IgD-negative memory B cell (primary cell): Measurements from ENCODE around the gene TK2. TPM values are rescaled to one million over a fixed set of nuclear protein-coding genes. Genes with fewer than 3 reads are reported as not detected.
A peak's percentile ranks its signal among the peaks of the same experiment; 100 is the strongest.

Experiments used
- H3K27ac Mint-ChIP-seq, 3 donors: one replicate each; pipeline ENCODE4 v1.8.0; 2020 to 2022; ENCODE audit warnings: mild to moderate bottlenecking in 3 of 3, mixed read lengths in 3 of 3, moderate library complexity in 1 of 3
- H3K27me3 Mint-ChIP-seq: one replicate; pipeline ENCODE4 v1.8.0; 2021; ENCODE audit warnings: mixed read lengths
- H3K36me3 Mint-ChIP-seq: one replicate; pipeline ENCODE4 v1.8.0; 2020; ENCODE audit warnings: mild to moderate bottlenecking, mixed read lengths
- H3K4me1 Mint-ChIP-seq, 3 donors: one replicate each; pipeline ENCODE4 v1.8.0; 2020 to 2022; ENCODE audit warnings: mixed read lengths in 3 of 3, mild to moderate bottlenecking in 1 of 3
- H3K4me3 Mint-ChIP-seq, 4 donors: one replicate each; pipeline ENCODE4 v1.8.0; 2020 to 2022; ENCODE audit warnings: mild to moderate bottlenecking in 4 of 4, mixed read lengths in 4 of 4, moderate library complexity in 3 of 4
- H3K9me3 Mint-ChIP-seq, 3 donors: one replicate each; pipeline ENCODE4 v1.8.0; 2020 to 2021; ENCODE audit warnings: mixed read lengths in 3 of 3, mild to moderate bottlenecking in 1 of 3
- polyA plus RNA-seq: library from polyadenylated mRNA; unstranded; fragments of 300-500 nt; fragmentation: Illumina TruSeq; gene quantifications from one replicate; pipeline ENCODE4 v1.2.3, GENCODE V29; 2021

Gene TK2
- polyA plus RNA-seq, 1 donor from 2014 or later: 1.6 TPM

DNA sequence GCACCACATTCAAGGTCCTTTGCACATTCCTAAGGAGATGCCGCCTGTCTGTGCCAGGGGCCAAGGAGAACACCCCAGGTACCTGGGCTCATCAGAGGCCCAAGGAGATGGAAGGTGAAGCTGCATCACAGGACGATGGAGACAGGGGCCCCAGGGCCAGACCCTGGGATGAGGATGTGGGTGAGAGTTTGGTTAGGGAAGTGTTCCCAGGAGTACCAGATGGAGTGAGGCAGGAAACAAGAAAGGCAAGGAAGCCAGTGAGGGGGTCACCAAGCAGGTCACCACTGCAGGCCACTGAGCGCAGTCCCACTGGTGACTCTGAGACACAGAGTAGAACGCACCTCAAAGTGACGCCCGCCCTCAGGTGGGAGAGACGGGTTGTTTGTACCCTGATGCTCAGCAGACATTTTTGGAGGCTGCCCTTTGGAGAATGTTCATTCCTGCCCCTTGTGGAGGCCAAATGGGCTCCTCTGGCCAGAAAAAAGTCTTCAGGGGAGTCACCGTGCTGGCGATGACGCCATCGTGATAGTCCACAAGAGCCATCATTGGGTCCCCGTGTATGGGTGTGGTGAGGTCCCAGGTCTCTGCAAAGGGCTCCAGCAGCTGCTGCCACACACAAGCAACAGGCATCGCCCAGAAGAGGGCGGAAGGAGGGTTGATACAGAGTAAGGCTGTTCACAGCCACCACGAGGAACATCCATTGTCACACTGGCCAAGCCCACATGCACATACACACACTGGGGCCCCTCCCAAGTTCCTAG is 65.3 kb downstream of the TK2 start:
- peak overlapping the region in 1 of 4 donors; percentile 58 for H3K4me3 Mint-ChIP-seq
- peaks cover 10 to 13% (median 11%) of the 10 kb centered on the region in 3 donors for H3K4me1 Mint-ChIP-seq
- no peaks in the 10 kb centered on the region for H3K27me3 Mint-ChIP-seq
- H3K27ac Mint-ChIP-seq: no peak overlapping the region
- H3K36me3 Mint-ChIP-seq: peaks cover 2% of the 10 kb centered on the region
- H3K9me3 Mint-ChIP-seq: no peaks in the 10 kb centered on the region

DNA sequence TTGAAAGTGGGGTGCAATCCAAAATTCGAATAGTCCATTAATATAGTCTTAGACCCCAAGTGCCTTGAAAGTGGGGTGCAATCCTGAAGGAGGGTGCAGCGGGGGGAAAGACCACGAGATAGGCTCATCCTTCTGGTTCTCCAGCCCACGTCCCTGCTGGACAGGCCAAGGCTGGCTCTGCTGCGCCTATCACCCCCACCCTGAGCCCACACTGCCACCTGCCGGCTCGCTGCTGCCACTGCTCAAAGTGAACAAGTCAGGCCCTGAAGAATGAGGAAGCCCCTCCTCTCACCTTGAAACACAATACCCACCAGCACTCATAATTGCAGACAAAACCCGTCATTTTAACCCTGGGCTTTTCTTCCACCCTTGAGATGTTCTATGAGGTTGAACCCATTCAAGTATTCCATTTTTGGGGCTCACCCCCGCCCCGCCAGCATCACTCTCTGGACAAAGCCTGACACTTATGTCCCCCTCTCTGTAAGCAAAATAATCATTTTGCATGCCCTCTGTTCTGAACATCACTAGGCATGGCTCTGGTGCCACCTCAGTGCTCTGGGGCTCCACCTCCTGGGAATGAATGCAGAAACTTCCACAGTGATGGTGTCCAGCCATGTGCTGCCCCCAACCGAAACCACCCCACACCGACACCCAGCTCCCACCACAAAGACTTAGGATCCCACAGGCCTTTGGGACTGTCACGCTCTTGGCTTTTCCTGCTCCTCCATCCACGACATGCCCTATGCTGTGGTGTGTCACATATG is 66.1 kb downstream of the TK2 start:
- H3K36me3 Mint-ChIP-seq: peaks cover 2% of the 10 kb centered on the region
- no peak overlapping the region for H3K27ac Mint-ChIP-seq
- H3K27me3 Mint-ChIP-seq: no peaks in the 10 kb centered on the region
- H3K4me1 Mint-ChIP-seq: peaks cover 10 to 13% (median 12%) of the 10 kb centered on the region in 3 donors
- H3K4me3 Mint-ChIP-seq: peak overlapping the region in 1 of 4 donors; percentile 32
- no peaks in the 10 kb centered on the region for H3K9me3 Mint-ChIP-seq

DNA sequence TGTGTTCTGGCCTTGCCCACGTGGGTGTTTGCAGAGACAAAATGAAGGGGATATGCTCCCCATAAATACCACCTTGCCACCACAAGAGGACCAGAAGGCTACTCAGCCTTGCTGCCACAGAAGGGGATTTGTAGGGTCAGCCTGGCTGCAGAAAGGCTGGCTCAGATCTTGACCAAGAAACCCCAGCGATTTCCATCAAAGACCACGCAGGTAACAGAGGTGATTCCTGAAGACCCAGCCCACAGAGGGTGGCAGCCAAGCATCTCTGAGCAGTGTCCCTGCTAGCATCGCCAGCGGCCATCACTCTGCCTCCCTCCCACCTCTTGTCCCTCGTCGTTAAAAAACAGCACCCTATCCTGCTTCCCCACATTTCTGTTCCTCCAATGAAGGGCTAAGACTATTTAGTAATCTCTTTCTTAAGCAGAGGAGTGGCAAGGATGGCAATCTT is 68.0 kb downstream of the TK2 start:
- Mint-ChIP-seq H3K9me3 (no peaks in the 10 kb centered on the region), H3K27me3 (no peaks in the 10 kb centered on the region), H3K36me3 (peaks cover 2% of the 10 kb centered on the region), H3K4me1 (peaks cover 14 to 17% (median 15%) of the 10 kb centered on the region in 3 donors), H3K4me3 (no peak overlapping the region), H3K27ac (peak overlapping the region in 1 of 3 donors; percentile 55)

DNA sequence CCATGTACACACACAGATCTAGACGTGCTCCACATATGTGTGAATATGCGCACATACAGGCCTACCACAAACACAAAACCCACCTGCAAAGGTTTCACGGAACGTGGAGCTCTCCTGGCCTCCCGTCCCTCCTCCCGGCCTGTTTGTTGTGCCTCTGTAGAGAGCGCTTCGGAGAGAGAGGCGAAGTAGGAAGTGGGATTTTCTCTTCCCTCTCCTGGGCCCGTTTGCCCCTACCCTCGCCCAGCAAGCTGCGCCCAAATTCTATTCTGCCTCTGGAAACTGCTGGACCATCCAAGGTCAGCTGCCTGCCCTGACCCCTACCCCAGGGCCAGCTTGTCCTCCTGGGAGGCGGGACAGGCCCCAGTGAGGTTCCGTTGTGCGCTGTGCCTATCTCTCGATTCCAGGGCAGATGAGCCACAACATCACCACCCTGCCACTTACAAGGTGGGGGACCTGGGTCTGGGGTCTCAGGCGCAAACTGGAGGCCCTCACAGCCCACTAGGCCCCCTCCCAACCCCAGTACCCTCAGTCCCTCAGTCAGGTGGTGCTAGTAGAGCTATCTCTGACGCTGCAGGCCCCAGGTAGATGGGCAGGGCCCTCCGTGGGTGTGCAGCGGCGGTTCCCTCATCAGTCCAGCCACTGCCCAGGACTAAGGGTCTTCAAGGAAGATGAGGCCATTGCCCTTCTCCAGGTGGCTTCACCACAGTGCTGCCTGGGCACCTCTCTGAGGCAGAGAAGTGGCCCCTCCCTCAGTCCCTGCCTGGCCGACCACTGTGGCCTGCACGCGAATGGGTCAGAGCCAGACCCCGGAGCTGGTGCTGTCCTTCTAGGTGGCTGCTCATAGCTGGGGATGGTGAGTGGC is 68.6 kb downstream of the TK2 start:
- Mint-ChIP-seq H3K27me3 (no peaks in the 10 kb centered on the region), H3K27ac (peak overlapping the region in 1 of 3 donors; percentile 55), H3K36me3 (peaks cover 2% of the 10 kb centered on the region), H3K9me3 (no peaks in the 10 kb centered on the region), H3K4me1 (peaks cover 14 to 17% (median 15%) of the 10 kb centered on the region in 3 donors), H3K4me3 (peak overlapping the region in 1 of 4 donors; percentile 73)

DNA sequence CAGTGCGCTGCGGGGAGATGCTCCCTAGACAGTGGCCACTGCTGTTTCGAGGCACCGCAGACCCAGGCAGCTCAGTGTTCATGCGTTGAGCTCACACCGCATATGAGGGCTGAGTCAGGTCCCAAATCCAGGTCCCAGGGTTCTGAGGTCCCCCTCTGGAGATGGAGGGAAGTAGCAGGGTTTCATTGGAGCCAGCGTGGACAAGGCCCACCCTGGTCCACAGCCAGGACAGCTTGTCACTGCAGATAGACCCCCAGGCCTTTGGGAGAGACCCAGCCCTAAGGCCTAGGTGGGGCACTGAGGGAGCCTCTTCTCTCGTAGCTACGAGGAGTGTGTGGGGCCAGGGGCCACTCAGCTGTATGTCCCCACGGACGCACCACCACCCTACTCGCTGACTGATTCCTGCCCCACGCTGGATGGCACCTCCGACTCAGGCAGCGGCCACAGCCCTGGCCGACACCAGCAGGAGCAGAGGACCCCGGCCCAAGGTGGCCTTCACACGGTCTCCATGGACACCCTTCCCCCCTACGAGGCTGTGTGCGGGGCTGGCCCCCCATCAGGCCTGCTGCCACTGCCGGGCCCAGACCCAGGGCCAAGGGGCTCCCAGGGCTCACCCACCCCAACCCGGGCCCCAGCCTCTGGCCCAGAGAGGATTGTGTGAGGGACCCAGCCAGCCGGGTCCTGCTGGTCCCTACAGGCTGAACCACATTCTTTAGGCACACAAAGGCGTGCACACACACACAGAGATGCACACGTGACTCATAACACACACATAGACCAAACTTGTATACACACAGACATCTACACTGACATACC is 69.4 kb downstream of the TK2 start:
- H3K27ac Mint-ChIP-seq: no peak overlapping the region
- no peaks in the 10 kb centered on the region for H3K27me3 Mint-ChIP-seq
- no peaks in the 10 kb centered on the region for H3K9me3 Mint-ChIP-seq

DNA sequence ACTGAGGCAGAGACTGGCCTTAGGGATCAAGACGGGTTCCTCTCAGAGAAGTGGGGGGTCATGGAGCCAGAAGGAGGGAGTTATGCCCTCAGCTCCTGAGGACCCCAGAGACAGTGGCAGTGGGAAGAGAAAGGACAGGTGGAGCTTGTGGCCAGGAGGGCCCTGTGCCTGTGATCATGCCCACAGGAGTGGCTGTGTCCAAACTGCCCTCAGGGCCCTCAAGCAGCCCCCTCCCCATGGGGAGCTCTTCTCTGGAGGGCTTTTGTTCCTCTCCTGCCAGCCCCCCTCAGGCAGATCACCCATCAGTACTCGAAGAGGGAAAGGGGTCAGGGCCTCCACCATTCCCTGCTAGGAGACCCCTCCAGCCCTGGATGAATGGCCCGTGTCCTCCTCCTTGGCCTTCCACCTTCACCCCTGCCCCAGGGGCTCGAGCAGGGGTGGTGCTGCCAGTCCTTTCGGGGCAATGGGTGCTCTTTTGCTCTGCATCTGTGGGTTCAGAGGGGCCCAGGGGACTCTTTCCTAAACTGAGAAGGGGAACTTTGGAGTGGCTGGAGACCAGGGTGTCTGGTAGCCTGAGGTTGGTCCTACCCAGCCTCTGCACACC is 70.2 kb downstream of the TK2 start:
- no peak overlapping the region for H3K4me3 Mint-ChIP-seq
- H3K9me3 Mint-ChIP-seq: no peaks in the 10 kb centered on the region
- H3K27me3 Mint-ChIP-seq: peaks cover 2% of the 10 kb centered on the region
- peaks cover 2% of the 10 kb centered on the region for H3K36me3 Mint-ChIP-seq
- H3K27ac Mint-ChIP-seq: no peak overlapping the region
- peaks cover 17 to 20% (median 18%) of the 10 kb centered on the region in 3 donors for H3K4me1 Mint-ChIP-seq

More for the DNA sequence above, 69.4 kb downstream of the TK2 start:
- peak overlapping the region in 1 of 4 donors; percentile 73 for H3K4me3 Mint-ChIP-seq
- H3K4me1 Mint-ChIP-seq: peaks cover 14 to 17% (median 15%) of the 10 kb centered on the region in 3 donors
- H3K36me3 Mint-ChIP-seq: peaks cover 2% of the 10 kb centered on the region

DNA sequence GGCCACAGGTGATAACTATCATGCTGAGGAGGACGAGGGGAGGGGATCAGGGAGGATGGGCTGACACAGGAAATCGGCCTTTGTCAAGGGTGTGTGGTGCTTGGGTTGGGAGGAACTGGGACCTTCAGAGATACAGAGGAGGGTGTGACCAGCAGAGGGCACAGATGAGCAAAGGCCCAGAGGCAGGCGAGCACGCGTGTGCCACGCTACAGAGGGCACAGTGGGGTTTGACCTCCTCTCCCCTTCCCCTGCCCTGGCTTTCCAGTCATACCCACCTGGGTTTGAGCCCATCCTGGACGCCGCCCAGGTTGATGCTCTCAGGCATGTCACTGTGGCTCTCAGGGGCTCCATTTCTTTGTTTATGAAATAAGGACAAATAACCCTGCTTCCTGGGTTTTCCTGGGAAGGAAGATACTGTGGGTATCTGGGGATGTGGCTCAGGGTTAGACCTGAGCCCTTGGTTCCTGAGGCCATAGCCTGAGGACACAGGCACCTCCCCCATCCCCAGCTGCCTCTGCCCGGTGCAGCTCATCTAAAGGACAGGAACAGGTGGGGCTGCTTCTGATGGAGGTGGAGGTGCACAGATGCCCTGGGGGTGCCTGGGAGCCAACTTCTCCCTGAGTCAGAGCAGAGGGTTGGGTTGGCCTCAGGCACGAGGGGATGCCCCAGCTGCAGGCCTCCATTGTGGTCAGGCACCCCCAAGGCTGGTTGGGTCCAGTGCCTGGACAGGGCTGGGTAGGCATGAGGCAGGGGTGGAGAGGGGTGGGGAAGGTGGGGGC is 71.0 kb downstream of the TK2 start:
- H3K36me3 Mint-ChIP-seq: peaks cover 2% of the 10 kb centered on the region
- H3K27ac Mint-ChIP-seq: peak overlapping the region in 1 of 3 donors; percentile 3
- peaks cover 19 to 22% (median 20%) of the 10 kb centered on the region in 3 donors for H3K4me1 Mint-ChIP-seq
- peak overlapping the region in 1 of 4 donors; percentile 75 for H3K4me3 Mint-ChIP-seq
- no peaks in the 10 kb centered on the region for H3K9me3 Mint-ChIP-seq
- peaks cover 3% of the 10 kb centered on the region for H3K27me3 Mint-ChIP-seq

DNA sequence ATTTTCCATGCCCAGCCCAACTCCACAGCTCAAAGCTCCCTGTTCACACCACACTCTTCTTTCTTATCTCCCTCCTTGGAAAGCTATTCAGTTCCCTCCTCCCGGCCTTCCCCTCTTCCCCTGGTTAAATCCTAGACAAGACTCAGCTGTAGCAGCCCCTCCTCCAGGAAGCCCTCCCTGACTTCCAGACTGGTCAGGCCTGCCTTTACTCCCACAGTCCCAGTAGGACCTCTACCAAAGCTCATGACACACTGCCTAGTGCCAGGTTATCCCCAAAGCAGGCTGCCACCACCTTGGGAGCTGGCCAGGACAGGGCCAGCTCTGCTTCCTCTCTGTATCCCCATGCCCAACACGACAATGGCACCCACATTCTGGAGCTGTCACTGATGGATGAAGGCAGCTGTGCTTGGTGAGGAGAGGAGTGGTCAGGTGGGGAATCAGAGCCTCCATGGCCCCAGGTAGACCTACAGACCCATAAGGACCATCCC is 72.8 kb downstream of the TK2 start:
- Mint-ChIP-seq H3K27ac (no peak overlapping the region), H3K27me3 (peaks cover 7% of the 10 kb centered on the region), H3K36me3 (no peaks in the 10 kb centered on the region), H3K4me1 (peaks cover 11 to 12% (median 11%) of the 10 kb centered on the region in 3 donors), H3K9me3 (no peaks in the 10 kb centered on the region), H3K4me3 (peak overlapping the region in 2 of 4 donors; percentile 33)

DNA sequence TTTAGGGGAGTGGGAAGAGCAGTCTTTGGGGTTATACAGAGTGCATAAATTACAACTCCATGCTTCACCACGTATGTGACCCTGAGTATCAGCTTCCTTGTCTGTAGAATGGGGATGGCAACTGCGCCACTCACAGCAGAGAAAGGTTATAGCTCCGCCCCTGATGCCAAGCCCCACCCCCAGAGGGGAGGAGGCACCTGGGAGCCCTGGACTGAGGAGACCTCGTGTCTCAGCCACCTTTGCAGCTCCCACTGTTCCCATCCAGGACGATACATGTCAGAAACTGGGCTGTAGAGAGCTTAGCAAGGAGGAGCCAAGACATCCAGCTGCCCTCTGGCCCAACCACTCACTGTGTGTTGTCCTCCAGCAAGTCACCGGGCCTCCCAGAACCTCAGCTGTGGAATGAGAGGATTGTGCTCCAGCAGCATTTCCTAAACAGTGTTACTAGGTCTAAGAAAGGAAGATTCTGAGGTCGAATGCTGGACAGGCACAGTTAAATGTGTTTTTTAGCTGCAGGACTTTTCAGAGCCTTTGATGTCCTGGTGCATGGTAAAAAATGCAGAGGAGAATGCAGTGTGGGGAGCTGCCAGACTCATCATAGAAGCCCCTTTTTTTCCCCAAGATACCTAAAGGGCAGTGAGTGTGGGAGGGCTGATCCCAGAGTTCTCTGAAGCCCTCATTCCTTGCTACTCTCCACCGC is 73.4 kb downstream of the TK2 start:
- H3K36me3 Mint-ChIP-seq: no peaks in the 10 kb centered on the region
- no peak overlapping the region for H3K27ac Mint-ChIP-seq

DNA sequence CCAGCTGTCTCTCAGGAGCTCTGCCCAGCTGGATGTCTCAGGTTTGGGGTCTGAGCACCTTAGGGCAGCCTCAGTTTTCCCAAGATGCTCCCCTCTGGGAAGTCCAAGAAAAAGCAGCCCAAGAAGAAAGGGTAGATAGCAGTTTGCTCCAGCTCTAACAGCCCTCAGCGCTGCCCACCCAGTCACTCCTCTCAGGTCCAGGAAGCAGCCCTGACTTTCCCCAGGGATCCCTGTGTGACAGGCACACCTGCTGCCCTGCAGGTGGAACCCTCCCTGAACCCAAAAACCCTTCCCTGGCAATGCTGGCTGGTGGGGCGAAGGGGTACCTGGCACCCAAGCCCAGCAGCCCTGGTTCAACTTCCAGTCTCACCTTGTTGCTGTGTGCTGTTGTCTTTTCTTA is 74.7 kb downstream of the TK2 start:
- Mint-ChIP-seq H3K4me1 (peaks cover 11 to 12% (median 11%) of the 10 kb centered on the region in 3 donors), H3K27me3 (peaks cover 10% of the 10 kb centered on the region), H3K36me3 (no peaks in the 10 kb centered on the region), H3K27ac (peak overlapping the region in 1 of 3 donors; percentile 60), H3K9me3 (no peaks in the 10 kb centered on the region), H3K4me3 (no peak overlapping the region)

More for the DNA sequence above, 73.4 kb downstream of the TK2 start:
- no peaks in the 10 kb centered on the region for H3K9me3 Mint-ChIP-seq
- peaks cover 10% of the 10 kb centered on the region for H3K27me3 Mint-ChIP-seq
- H3K4me3 Mint-ChIP-seq: peak overlapping the region in 1 of 4 donors; percentile 33
- peaks cover 11 to 12% (median 11%) of the 10 kb centered on the region in 3 donors for H3K4me1 Mint-ChIP-seq

DNA sequence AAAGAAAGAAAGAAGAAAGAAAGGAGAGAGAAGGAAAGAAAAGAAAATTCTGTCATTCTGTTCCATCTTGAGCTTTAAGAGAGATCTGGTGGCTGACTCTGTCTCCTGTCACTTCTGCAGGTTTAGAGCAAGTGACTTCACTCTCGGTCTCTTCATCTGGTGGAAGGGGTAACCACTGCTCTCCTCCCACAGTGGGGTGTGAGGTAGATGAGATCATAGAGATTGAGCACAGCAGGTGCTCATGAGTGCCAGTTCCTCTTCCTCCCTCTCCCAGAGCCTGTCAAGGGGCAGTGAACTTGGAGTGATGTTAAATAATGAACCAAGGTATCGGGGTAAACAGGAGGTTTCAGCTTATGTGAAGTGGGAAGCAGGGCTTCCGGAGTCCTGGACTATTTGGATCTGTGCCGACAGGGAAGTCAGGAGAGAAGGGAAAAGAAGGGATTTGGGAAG is 75.1 kb downstream of the TK2 start:
- Mint-ChIP-seq H3K27ac (peak overlapping the region in 2 of 3 donors; percentile 46 to 60), H3K36me3 (no peaks in the 10 kb centered on the region), H3K4me1 (peaks cover 11 to 12% (median 11%) of the 10 kb centered on the region in 3 donors), H3K9me3 (no peaks in the 10 kb centered on the region), H3K4me3 (no peak overlapping the region), H3K27me3 (peaks cover 10% of the 10 kb centered on the region)
